Gastrocnemius medialis (tissue), 4 donors: Measurements from ENCODE around the gene ANXA2R.

ENCODE experiments used
- CTCF ChIP-seq, 5 experiments: fragments of 450-650 bp in 3 of 5; fragments of 200-600 bp in 2 of 5; sonication (generic) in 2 of 5; IDR thresholded peaks in 4 of 5; conservative IDR thresholded peaks in 1 of 5; 1 replicate in 4 of 5; 2 replicates in 1 of 5; pipeline ENCODE4 v1.5.1; 2016 to 2019; ENCODE audit warnings: antibody characterized with exemption in 5 of 5, mild to moderate bottlenecking in 3 of 5, moderate library complexity in 3 of 5
- POLR2A ChIP-seq, 2 donors: fragments of 450-650 bp; IDR thresholded peaks; one replicate each; pipeline ENCODE4 v1.6.1; 2017; ENCODE audit warnings: antibody characterized with exemption in 2 of 2, mild to moderate bottlenecking in 2 of 2, moderate library complexity in 2 of 2

- TF ChIP-seq POLR2A (IDR thresholded peaks at IDR 0.05), result no peak
- TF ChIP-seq CTCF (IDR thresholded peaks at IDR 0.05 in 4 of 5, conservative IDR thresholded peaks at IDR 0.05 in 1 of 5), result no peak
These were observed 38.8 kb upstream of the ANXA2R start for GRCh38 chr5:43078956-43079355.
